ENCODE results near the gene TLN1.

The TLN1 gene

GRCh38 chr9:35727676-35728040 is 4.3 kb downstream of the TLN1 start:
- no peak for DNase-seq

GRCh38 chr9:35726931-35727330 is 5.1 kb downstream of the TLN1 start:
- peak; percentile 38 for DNase-seq

GRCh38 chr9:35725362-35725761 is 6.6 kb downstream of the TLN1 start:
- DNase-seq, result no peak

GRCh38 chr9:35723908-35724307 is 8.1 kb downstream of the TLN1 start:
- DNase-seq, result no peak

- no peak for DNase-seq
Observed at GRCh38 chr9:35723426-35723825, 8.6 kb downstream of the TLN1 start.

GRCh38 chr9:35719546-35719945 is 12.4 kb downstream of the TLN1 start:
- no peak for DNase-seq

- DNase-seq, result no peak
Observed at GRCh38 chr9:35718721-35719511, 13.1 kb downstream of the TLN1 start.

GRCh38 chr9:35717132-35717870 is 14.7 kb downstream of the TLN1 start:
- DNase-seq, result no peak

GRCh38 chr9:35716230-35716629 is 15.8 kb downstream of the TLN1 start:
- DNase-seq, result no peak

GRCh38 chr9:35714579-35715252 is 17.3 kb downstream of the TLN1 start:
- no peak for DNase-seq

- no peak for DNase-seq
Observed at GRCh38 chr9:35714123-35714522, 17.9 kb downstream of the TLN1 start.

- DNase-seq, result no peak
Observed at GRCh38 chr9:35713578-35713977, 18.4 kb downstream of the TLN1 start.

- no peak for DNase-seq
Observed at GRCh38 chr9:35712762-35713400, 19.1 kb downstream of the TLN1 start.

GRCh38 chr9:35711501-35712428 is 20.2 kb downstream of the TLN1 start:
- DNase-seq, result no peak

- no peak for DNase-seq
Observed at GRCh38 chr9:35710818-35711500, 21.0 kb downstream of the TLN1 start.

GRCh38 chr9:35708146-35708545 is 23.8 kb downstream of the TLN1 start:
- no peak for DNase-seq

GRCh38 chr9:35706951-35707350 is 25.0 kb downstream of the TLN1 start:
- DNase-seq, result no peak

- no peak for DNase-seq
Observed at GRCh38 chr9:35705836-35706430, 26.1 kb downstream of the TLN1 start.

- DNase-seq, result no peak
Observed at GRCh38 chr9:35705372-35705771, 26.6 kb downstream of the TLN1 start.

GRCh38 chr9:35703906-35704672 is 27.9 kb downstream of the TLN1 start:
- no peak for DNase-seq
